Left renal pelvis (tissue), 4 donors: ENCODE measurements around the gene SH3TC1. TPM values are rescaled to one million over a fixed set of nuclear protein-coding genes. Genes with fewer than 3 reads are reported as not detected.

Experiments used
- DNase-seq, 4 donors: peaks; one replicate each; pipeline ENCODE4 v3.0.0-alpha.2; 2013; ENCODE audit warnings: low read depth in 4 of 4, low spot score in 3 of 4
- polyA plus RNA-seq, 4 donors: library from polyadenylated mRNA; unstranded; fragments of 120-200 nt; gene quantifications; one replicate each; pipeline ENCODE4 v1.2.1, GENCODE V29; 2013; ENCODE audit not compliant: insufficient read length in 4 of 4

SH3TC1 gene
- polyA plus RNA-seq, 4 donors, result 5.3 to 28.7 (median 22.9) TPM

DNA sequence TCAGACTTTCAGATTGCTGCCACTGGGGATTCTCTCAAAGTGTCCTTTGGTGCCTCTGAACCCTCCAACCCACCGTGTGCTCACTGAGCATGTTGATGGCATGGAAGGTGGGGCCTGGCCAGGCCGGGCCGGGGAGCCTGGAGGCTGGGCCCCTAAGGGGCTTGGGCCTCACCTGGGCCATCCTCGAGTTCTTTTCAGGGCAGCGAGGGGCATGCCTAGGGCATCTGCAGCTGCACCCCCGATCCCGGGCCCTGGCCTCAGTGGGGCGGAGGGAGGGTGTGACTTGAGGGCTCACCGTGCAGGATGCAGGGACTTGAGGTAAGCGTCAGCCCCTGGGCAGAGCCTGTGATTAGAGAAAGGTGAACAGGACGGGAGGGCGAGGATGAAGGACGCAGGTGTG is 1.6 kb upstream of the SH3TC1 start:
- no peak for DNase-seq

DNA sequence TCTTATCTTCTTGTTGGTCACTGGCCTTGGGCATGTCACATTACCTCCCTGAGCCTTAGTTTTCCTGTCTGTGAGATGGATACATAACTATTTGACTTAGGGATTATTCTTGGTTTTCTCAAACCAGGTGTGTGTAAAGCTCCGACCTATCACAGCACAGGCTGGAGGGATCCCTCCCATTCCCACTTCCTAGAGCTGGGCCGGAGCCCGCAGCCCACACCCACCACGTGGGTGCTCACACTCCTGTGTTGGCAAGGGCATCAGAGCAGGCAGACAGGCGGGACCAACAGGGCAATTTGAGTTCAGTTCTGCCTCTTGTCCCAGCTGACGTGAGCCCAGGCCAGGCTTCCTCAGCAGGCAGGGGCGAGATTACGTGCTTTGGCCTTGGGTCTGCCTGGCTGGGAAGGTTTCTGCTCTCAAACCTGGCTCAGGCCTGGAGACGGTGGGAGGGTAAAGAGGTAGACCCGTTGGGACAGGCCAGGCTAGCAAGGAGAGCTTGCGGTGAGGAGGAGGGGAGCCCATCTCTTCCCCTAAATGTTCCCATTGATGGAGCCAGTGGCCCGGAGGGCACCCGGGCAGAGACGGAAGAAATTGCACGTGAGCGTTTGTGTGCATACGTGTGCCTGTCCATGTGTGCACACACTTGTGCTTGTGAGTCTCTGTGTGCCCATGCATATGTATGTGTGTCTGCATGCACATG is 734 bp upstream of the SH3TC1 start:
- no peak for DNase-seq

DNA sequence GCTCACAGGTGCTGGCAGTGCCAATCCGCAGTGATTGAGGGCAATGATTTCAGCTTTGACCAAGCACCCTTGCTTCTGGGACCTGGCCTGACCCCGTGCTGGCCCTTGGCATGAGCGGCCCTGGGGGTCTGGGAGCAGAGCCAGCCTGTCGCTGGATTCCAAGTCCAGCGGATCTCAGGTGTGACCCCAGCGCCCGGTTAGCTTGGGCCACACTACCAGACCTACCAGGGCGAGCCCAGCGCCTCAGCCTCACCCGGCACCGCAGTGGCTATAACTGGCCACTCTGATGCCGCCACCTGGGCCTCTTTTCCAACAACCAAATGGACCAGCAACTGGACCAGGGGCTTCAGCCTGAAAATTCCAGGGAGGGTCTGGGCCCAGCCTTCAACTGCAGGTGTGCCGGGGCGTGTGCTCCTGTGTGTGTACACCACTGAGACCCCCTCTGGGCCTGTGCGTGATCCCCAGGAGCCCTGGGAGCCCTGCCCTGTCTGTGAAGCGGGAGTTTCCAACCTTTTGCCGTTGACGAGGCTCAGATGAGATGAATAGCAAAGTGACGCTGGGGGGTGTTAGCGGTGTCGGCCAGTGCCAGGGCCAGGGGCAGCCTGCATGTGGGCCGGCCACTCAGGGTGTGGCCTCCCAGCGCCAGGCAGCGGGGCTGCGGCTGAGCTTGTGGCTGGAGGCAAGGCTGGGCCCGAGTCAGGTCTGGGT is 658 bp downstream of the SH3TC1 start:
- DNase-seq, result no peak

DNA sequence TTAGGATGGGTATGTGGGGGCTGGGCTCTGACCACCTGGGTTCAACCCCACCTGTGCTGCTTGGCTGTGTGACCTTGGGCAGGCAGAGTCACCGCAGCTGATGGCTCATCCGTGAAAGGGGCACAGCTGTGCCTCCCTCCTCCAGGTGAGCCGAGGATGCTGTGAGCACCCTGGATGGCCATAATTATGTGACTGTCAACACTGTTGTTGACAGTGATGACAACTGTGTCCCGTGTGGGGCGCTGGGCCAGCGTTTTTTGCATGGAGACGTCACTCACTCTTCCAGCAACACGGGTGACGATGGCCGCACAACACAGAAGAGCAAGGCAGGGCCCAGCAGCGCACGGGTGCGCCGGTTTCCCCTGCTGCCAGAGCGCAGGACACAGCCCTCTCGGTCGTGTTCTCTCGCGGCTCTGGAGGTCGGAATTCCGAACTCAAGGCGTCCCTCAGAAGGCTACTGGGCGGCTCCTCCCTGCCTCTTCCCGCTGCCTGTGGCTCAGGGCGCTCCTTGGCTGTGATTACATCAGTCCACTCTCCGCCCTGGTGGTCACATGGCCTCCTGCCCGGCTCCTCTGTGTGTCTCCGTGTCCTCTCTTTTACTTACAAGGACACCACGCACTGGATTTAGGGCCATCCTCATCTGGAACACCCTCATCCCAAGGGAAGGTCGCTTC is 1.3 kb downstream of the SH3TC1 start:
- no peak for DNase-seq

DNA sequence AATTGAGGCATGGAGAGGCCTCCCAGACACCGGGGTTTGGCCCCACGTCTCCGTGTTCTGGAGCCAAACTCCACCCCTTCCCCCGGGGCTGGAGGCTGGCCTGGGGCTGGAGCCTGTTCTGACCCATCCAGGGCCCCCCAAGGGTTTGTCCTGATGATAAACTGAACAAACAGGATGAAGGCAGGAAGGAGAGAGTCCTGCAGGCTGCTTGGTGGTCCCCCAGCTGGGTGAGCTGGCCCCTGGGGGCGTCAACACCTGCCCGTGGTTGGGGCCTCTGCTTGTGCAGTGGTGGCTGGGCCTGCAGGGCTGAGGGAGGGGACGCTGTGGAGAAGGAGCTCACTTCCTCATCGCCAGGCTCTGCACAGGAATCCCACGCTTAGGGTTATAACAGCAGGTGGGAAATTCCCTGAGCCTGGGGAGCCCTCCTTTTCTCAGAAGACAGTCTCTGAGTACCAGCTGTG is 2.3 kb downstream of the SH3TC1 start:
- no peak for DNase-seq

DNA sequence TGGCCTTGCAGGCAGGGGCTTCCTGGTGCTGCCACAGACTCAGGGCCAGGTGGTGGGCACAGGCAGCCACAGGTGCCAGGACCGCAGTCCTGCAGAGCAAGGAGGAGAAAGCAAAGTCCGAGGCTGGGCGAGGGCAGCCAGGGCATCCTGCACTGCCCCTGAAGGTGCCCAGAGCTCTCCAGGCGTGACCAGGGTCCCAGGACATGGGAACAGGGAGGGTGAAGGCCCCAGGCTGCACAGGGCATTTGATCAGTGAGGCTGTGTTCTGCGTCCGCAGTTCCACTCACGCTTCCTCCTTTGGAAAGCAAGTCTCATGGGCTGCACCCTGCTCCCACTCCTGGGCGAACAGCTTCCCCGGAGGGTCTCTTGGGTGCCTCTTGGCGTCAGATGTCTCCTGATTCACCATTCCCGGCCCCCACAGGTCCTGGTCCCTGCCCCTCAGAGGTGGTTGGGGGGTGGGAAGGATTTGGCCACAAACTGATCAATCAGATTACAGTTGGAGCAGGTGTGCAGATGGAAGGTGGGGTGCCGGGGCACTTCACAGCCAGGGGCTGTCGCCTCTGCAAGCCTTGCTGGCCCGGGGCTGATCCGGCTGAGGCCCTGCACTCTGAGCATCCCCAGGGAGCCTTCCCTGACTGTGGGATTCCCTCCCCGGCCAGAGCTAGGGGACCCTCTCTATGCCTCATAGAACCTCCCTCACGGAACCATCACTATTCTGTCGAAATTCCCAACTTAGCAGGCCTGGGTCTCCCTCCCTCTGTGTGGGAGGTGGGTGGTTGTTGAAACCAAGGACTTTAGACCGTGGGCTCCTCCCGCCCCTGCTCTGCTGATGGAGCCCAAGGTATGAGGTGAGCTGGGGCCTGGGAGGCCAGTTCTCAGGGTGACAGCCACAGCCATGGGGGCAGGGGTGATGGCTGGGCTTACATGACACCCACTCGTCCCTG is 3.3 kb downstream of the SH3TC1 start:
- DNase-seq, result no peak

DNA sequence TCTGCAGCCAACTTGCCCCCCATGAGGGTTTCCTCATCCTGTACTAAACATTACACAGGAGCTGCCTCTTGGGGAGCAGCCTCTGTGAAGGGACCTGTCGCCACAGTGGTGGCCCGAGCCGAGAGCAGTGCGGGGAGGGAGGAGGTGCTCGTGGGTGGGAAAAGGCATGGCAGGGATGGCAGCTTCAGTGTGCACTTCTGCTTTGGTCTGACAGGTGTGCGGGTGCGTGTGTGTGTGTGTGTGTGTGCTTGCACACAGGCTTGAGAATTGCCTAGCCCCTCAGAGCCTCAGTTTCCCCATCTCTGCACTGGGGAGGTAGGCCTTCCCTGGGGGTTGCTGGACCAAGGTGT is 3.9 kb downstream of the SH3TC1 start:
- DNase-seq, result no peak

DNA sequence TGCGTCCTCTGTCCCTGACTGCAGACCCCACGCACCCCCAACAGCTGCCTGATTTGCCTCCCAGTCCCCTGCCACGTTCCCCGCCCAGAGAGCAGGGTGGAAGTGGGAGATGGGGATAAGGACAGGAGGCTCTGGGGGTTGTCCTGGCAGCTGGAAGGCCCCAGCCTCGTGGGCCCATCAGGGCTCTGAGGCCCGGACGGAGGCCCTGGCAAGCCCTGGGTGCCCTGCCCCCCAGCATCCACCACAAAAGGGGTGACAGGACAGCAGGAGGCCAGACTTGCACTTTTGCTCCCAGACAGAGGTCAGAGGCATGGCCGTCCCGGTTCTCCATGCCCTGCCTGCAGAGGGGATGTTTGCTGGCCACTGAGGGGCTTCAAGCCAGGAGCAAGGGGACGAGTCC is 4.7 kb downstream of the SH3TC1 start:
- no peak for DNase-seq

DNA sequence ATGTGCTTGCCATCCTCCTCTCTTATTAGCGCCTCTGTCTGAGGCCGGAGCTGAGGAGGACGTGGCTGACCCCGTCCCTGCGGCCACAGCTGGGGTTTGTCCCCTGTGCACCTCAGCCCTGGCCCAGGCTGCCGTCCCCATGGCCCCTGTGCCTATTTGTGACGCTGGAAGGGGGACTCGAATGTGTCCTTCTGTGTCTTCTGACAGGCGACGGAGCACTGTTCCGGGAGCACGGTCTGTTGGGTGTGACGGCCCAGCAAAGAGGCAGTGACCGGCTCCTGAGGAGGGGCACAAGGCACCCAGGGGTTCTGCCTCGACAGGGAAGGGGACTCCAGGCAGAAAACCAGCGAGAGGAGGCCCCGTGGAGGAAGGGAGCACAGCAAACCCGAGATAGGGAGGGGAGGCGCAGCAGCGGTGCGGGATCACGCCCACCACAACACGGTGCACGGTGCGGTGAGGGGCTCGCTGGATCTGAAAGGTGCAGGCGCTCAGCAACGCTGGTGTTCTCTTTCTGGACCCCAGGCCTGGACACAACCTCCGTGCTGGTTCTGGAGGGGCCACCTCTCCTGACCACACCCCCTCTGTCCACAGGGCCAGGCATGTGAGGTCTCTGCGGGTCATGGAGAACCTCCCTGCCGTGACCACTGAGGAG is 5.6 kb downstream of the SH3TC1 start:
- DNase-seq, result no peak

DNA sequence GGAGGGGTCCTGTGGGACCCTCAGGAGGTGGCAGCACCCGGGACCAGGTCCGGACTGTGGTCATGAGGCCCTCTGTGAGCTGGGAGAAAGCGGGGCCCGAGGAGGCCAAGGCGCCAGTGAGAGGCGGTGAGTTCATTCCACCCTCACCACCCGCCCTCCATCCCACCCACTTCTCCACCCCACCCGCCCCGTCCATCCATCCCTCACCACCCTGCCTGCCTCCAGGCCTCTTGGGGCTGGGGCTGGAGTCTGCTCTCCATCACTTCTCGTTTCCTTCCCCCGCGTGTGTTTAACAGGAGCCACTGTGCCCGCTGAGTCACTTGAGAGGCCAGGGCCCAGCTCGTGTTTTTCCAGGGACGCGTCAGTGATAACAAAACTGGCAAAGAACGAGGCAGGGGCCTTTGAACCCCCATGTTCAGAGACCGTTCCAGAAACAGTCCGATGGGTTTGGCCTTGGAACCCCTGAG is 6.2 kb downstream of the SH3TC1 start:
- DNase-seq, result no peak

DNA sequence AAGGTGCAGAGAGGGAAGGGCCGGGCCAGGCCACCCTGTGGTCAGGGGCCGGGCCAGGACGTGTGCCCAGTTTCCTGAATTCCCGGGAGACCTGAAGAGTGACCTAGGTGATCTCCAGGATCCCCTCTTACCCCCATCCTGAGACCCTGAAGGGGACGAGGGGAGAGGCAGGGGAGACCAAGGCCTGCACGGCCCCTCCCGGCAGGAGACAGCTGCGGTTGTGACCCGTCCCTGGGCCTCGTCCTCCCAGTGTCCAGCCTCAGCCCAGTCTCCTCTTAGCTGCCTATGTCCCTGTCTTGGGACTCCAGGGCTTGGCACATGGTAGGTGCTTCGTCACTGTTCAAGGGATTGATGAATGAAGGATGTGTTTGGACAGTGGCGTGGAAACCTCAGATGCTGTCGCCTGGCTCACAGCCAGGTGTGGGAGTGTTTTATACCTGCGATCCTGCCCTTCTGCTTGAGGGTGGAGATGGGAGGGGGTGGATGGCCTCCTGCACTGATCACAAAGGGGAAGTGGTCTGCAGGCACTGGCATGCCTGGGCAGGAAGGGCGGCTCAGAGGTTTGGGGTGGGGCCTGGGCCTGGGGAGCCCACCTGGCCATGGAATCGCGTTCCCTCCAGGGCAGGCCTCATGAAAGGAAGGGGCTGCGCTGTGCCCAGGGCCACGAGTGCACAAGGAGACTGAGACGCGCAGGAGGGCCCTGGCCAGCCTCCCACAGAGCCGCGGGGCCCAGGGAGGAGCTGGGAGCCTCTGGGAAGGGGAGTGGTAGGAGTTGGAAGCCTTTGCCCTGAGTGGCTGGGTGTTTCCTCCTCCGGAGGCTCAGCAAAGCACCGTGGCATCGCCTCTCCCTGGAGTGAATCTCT is 6.9 kb downstream of the SH3TC1 start:
- no peak for DNase-seq

DNA sequence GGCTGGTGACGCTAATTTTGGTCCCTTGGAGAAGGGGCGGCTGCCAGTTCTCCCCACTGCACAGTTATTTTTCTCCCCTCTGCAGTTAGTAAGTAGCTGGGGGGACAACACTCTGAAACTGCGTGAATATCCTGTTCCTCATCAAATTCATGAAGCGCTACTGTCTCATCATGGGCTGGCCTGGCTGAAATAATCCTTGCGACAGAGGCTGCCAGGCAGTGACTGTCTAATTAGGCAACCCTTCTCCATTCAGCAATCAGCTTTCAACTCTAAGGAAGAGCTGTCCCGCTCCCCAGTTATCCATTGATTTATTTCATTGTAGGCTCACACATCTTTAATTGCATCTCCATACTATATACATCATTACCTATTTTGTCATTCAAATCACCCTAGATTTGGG is 8.2 kb downstream of the SH3TC1 start:
- no peak for DNase-seq

DNA sequence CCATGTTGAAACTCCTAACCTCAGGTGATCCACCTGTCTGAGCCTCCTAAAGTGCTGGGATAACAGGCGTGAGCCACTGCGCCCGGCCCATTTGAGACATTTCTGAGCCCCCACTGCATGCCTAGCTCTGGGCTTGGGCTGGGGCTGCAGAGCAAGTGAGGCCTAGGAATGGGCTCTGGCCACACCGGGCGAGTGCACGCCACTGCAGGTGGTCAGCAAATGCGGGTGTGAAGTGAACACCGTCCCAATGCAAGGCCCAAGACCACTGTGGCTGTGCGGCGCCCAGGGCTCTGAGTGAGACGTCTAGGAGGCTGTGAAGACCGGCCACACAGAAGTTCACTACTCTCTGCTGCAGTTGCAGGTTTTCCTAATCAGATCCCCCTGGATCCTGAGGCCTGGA is 9.5 kb downstream of the SH3TC1 start:
- DNase-seq, result no peak

DNA sequence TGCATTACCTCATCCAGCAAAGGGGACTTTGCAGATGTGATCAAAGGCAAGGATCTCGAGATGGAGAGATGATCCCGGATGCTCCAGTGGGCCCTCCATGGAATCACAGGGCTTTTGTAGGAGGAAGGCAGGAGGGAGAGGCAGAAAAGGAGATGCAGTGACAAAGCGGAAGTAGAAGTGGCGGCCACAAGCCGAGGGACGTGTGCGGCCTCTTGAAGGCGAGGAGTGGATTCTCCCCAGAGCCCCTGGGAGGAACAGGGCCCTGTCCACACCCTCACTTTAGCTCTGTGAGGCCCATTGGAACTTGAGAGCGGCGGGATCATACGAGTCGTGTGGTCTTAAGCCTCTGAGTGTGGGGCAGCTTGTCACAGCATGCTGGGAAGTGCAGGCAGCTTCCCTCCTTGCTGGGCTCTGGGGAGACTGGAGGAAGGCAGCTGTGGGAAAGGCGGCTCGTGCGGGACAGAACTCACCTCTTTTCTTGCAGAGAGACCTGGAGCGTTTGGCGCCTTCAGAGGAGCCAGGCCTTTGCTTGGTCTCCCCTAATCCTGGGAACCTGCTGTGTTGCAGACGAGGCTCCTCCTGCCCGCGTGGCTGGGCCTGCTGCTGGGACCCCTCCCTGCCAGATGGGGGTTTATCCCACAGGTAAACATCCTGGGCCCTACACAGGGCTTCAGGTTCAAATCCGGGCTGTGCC is 10.2 kb downstream of the SH3TC1 start:
- no peak for DNase-seq

DNA sequence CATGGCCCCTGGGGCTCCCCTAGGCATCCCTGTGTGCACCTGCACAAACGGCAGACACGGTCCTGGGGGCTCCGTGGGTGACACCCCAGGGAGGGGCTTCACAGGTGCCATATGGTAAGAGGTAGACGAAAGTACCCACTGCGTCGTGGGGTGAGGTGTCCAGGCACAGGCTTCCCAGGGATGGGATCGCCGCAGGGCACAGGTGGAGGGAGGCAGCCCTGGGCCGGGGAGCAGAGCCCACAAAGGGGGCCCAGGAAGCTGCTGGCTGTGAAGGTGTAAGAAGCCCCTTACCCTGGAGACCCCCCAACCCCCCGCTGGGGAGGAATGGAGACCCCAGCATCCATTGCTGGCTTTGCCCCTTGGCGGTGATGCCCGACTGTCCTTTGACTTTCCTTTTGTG is 10.9 kb downstream of the SH3TC1 start:
- no peak for DNase-seq

DNA sequence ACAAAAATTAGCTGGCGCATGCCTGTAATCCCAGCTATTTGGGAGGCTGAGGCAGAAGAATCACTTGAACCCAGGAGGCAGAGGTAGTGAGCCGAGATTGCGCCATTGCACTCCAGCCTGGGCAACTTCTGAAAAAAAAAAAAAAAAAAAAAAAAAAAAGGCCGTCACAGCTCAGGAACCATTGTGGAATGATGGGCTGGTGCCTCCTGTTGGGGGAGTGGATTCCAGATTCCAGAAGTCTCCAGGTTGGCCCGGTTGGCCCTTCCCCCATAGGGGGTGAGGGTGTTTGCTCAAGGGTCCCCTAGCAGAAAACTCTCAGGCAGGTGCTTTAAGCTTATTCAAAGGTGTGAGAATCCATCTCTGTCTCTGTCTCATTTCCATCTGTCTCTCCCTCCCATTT is 11.5 kb downstream of the SH3TC1 start:
- no peak for DNase-seq

DNA sequence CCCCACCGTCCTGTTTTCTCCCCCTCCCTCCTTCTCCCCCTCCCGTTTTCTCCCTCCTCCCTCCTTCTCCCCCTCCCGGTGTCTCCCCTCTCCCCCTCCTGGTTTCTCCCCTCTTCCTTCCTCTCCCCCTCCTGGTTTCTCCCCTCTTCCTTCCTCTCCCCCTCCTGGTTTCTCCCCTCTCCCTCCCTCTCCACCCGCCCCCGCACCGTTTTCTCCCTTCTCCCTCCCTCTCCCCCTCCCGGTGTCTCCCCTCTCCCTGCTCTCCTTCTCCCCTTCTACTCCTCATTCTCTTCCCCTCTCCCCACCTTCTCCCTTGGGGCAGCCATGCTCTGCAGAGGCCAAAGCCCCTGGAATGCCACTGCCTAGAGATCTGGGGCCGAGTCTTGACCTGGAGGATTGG is 12.2 kb downstream of the SH3TC1 start:
- DNase-seq, result no peak

DNA sequence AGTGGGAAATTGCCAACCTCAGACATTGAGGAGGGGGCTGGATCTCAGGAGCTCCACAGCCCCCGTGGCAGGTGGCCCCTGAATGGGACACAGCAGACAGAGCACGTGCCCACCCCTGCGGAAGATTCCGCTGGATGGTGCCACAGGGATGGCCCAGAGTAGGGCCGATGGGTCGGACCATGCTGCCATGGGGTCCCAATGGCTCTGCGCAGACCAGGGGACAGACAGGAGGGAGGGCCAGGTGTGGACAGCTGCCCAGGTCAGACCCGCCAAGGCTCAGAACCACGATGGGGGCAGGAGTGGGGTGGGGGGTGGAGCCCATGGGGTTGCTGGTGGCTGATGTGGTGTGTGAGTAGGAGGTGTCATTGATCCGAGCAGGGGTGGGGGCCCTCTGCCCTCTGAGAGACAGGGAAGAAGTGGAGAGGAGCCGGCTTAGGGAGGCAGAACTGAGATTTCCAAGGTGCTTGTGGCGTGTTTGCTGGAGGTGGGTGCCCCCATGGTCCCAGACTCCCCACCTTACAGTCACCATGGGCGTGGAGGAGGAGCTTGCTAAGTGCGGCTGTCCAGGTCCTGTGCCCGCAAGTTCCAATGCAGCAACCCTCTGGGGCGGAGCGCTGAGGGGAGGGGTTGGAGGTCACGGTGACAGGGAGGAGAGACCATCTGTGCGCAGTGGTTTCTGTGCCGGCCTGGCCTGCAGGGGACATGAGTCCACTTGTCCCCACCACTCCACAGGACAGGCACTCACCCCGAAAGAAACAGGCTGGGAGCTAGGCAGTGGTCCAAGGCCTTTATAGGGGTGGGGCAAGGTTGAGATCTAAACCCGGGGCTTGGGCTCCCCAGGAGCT is 12.9 kb downstream of the SH3TC1 start:
- no peak for DNase-seq
